ENCODE results near the gene BPTF.

DNA sequence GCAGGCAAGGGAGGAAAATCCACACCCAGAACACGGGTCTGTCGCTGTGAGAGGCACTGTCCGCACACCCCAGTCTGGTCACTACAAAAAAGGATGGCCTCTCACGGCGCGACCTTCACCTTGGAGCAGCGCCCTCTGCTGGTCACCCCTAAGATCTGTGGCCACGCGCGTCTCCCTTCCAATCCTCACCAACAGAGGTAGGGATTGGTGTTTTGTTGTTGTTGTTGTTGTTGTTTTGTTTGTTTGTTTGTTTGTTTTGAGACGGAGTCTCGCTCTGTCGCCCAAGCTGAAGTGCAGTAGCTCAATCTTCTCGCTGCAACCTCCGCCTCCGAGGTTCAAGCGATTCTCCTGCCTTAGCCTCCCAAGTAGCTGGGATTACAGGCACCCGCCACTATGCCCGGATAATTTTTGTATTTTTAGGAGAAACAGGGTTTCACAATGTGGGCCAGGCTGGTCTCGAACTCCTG, 185.9 kb downstream of the BPTF start:
- TF ChIP-seq POLR2A (IDR thresholded peaks at IDR 0.05) = no peak
- TF ChIP-seq, protein P1, sequence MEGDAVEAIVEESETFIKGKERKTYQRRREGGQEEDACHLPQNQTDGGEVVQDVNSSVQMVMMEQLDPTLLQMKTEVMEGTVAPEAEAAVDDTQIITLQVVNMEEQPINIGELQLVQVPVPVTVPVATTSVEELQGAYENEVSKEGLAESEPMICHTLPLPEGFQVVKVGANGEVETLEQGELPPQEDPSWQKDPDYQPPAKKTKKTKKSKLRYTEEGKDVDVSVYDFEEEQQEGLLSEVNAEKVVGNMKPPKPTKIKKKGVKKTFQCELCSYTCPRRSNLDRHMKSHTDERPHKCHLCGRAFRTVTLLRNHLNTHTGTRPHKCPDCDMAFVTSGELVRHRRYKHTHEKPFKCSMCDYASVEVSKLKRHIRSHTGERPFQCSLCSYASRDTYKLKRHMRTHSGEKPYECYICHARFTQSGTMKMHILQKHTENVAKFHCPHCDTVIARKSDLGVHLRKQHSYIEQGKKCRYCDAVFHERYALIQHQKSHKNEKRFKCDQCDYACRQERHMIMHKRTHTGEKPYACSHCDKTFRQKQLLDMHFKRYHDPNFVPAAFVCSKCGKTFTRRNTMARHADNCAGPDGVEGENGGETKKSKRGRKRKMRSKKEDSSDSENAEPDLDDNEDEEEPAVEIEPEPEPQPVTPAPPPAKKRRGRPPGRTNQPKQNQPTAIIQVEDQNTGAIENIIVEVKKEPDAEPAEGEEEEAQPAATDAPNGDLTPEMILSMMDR (IDR thresholded peaks at IDR 0.05) = peak; percentile 44 to 69 (median 56)
